HG03521 (cell line): ENCODE results near the gene RECK.
A peak's percentile ranks its signal among the peaks of the same experiment; 100 is the strongest.
"Not testable (repeated sequence)": the region's sequence is repeated elsewhere in the genome, so short reads cannot be mapped to it uniquely, and the experiment has no call there.

Source experiments
- ATAC-seq: cut with Tn5 transposase; IDR thresholded peaks from one replicate; pipeline ENCODE4 v1.9.1; 2021; ENCODE audit warnings: mild to moderate bottlenecking, moderate library complexity; ENCODE audit not compliant: unreplicated experiment

RECK gene

GRCh38 chr9:36053971-36054370 lies 17.3 kb downstream of the RECK start:
- ATAC-seq, result no peak

DNA sequence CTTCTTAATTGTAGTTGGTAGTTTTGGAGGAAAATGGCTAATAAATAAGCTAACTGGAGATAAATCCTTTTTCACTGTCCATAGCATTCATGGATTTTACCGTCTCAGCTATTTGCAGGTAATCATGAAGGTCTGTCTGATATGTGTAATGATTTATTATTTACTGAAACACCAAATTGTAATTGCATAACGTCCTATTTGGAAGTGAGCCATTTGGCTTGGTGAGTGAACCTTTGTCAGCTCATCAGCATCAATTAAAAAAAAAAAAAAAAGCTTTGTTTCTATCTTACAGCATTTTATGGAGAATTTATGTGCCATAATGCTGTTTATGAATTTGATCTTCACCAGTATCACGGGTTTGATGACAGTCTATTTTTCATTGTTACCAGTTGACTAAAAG lies 20.2 kb downstream of the RECK start:
- ATAC-seq, result no peak

GRCh38 chr9:36063804-36064447 lies 27.2 kb downstream of the RECK start:
- no peak for ATAC-seq

GRCh38 chr9:36064448-36065037 lies 27.8 kb downstream of the RECK start:
- ATAC-seq, result no peak

- no peak for ATAC-seq
Observed at GRCh38 chr9:36074055-36074454, 37.3 kb downstream of the RECK start.

DNA sequence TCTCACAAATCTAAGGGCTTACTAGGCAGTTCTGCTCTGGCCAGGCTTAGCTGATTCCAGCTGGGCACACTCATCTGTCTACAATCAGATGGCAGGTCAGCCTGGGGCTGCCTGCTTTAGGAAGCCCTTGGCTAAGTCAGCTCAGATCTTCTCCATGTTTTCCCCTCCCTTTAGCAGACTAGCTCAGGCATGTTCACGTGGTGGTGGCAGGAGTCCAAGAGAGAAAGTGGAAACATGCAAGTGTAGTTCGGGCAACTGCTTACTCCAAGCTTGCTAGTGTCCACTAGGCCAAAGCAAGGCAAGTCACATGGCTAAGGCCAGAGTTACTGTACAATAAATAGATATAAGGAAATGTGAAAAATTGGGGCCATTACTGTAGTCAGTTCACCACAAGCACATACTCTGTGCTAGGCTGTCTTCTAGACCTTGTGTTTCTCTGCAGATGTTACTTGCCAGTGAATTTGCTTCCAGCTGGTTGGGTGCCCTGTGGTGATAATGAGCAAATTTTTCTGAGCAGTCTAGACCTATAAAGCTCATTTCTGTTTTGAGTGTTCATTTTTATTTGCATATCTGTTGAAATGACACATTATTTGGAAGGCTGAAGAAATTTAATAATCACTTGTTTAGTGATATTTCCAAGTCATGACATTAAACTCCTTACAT lies 38.3 kb downstream of the RECK start:
- ATAC-seq, result no peak

DNA sequence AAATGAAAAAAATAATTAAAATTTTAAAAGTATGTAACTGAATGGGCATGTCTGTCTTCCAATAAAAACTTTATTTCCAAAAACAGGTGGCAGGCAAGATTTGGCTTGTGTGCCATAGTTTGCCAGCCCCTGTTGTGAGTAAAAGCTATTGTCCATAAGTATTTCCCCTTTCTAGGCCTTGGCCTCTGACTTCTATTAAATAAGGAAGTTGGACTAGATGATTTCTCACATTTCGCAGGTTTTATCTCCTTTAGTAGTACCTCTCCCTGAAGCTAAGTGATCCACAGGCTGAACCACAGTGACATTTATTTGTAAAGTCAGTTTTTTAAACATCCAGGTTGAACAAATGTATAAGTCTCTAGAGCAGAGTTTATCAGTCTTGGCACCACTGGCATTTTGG lies 41.3 kb downstream of the RECK start:
- no peak for ATAC-seq

GRCh38 chr9:36080519-36080918 lies 43.8 kb downstream of the RECK start:
- ATAC-seq, result no peak

- no peak for ATAC-seq
Observed at GRCh38 chr9:36082931-36083330, 46.2 kb downstream of the RECK start.

GRCh38 chr9:36086442-36086841 lies 49.7 kb downstream of the RECK start:
- ATAC-seq, result no peak

DNA sequence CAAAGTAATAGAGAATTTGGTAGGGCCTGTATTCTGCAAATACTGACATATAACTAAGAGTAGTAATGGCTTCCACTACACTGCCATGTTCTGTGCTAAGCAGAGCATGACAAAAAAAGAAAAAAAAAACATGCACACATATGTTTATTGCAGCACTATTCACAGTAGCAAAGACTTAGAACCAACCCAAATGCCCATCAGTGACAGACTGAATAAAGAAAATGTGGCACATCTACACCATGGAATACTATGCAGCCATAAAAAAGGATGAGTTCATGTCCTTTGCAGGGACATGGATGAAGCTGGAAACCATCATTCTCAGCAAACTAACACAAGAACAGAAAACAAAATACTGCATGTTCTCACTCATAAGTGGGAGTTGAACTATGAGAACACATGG lies 50.3 kb downstream of the RECK start:
- ATAC-seq, result not testable (repeated sequence)

DNA sequence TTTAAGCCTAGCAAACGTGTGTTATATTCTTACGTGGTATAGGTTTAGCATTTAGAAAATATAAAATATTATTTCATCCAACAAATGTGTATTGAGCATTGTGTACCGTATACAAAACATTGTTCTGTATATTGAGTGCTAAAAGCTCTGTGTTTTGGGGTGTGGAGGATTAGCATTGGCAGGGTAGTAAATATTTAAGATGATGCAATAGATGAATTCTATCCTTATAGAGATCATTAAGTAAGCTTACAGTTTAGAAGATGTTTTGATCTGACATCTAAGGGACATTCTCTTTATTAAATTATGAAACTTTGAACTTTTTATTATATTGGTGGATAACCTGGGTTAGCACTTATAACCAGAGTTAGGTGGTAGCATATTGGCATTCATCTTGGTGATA lies 51.3 kb downstream of the RECK start:
- no peak for ATAC-seq

DNA sequence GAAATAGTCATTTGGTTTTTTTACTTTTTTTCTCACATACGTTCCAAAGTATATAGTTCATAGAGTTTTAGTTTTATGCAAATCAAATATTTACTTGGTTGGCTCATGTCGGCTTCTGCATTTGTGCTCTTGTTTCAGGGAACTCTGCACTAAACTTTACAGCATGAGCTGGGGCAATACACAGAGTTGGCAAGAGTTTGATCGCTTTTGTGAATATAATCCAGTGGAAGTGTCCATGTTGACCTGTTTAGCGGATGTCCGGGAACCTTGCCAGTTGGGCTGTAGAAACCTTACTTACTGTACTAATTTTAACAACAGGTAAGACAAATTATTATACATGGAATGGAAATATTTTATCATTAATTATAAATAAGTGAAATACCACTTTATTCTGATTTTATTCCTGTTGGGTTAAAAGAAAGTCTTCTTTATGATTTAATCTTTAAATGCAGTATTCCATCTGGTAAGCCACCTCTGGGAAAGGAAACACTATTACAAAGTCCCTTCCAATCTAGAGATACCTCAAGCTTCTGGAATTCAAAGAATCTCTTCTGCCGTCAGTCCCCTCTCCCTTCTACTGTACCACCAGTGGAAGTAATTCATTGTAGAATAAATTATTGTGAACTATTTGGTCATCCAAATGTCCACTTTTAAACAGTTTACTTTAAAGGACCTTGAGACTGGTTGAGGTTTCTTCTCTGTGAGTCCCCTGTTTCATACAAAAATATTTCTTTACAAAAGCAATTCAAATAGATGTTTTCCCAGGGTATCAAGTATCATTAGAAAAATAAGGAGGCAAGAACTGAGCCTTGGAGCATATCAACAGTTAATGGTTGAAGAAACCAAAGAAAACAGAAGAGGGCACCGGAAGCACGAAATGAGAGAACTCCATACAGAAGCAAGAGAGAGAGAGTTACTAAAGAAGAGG lies 54.6 kb downstream of the RECK start:
- no peak for ATAC-seq

- ATAC-seq, result no peak
Observed at GRCh38 chr9:36092014-36092413, 55.3 kb downstream of the RECK start.

DNA sequence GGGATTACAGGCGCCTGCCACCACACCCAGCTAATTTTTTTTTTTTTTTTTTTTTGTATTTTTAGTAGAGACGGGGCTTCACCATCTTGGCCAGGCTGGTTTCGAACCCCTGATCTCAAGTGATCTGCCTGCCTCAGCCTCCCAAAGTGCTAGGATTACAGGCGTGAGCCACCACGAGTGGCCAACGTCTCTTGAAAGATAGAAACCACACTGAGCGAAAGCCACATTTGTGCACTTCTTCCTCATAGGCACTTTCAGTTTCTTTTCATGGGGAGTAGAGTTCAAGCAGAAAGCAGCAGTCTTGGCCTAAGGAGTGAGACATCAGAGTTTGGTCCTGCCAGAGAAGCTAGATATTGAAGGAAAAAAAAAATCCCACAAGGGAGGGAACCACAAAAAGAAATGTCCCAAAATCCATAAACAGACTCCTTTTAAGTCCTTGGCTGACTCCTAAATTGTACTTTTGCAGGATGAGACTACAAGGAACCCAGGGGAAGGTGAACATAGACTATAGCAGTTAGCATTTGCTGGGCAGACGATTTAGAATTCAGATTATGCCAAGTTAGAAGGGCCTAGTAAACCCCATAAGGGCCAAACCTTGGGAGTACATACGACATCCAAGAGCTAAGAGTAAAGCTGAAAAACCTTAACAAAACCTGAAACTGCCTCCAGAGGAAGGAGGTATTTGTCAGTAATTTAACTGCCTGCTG lies 55.9 kb downstream of the RECK start:
- peak; percentile 86 for ATAC-seq

DNA sequence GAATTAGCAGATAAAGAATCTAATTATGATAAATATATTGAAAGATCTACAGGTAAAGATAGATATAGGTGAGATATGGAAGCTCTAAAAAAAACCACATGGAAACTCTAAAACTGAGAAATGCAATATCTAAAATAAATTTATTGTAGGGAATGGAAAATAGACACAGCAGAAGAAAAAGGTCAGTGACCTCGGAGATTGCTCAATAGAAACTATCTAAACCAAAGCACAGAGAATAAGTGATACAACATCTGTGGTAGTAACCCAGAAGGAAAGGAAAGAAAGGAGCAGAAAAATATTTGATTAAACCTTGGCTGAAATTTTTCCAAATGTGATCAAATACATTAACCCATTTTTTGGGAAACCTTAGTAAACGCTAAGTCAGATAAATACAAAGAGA lies 56.7 kb downstream of the RECK start:
- no peak for ATAC-seq

DNA sequence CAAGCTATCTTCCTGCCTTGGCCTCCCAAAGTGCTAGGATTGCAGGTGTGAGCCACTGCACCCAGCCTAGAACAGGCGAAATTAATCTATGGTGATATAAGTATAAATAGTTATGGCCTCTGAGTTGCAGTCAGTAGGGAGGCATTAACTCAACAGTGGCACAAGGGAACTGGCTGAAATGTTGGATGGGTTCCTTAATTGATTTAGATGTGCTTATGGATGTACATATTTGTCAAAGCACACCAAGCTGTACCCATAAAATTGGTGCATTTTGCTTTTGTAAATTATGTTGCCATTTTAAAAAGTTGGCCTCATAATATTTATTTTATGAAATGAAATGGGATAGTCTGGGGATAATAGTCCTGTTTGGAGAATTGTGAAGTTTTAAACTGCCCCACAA lies 63.0 kb downstream of the RECK start:
- ATAC-seq, result no peak

GRCh38 chr9:36100532-36100931 lies 63.8 kb downstream of the RECK start:
- ATAC-seq, result no peak

GRCh38 chr9:36101916-36102741 lies 65.4 kb downstream of the RECK start:
- ATAC-seq, result no peak
